GM12878 (cell line): ENCODE results near the gene CCDC8.

Experiments used
- CBX5 ChIP-seq: sonication (generic); IDR thresholded peaks from 2 replicates; pipeline ENCODE4 v1.6.1; 2016; ENCODE audit warnings: low read depth, moderate library complexity, mild to moderate bottlenecking, inconsistent platforms
- CTCF ChIP-seq, 3 experiments: IDR thresholded peaks in 2 of 3; conservative IDR thresholded peaks in 1 of 3; 2 replicates each; pipeline ENCODE4 v1.5.1; 2011; ENCODE audit warnings: low read depth in 3 of 3, low read length in 3 of 3, mild to moderate bottlenecking in 3 of 3, control low read depth in 2 of 3, moderate library complexity in 2 of 3, inconsistent platforms in 1 of 3, mixed read lengths in 1 of 3; ENCODE audit not compliant: control insufficient read depth in 2 of 3, insufficient read depth in 1 of 3; ENCODE audit errors: extremely low read depth in 1 of 3
- ZSCAN29 ChIP-seq: fragments of 450-650 bp; IDR thresholded peaks from 2 replicates; pipeline ENCODE4 v1.6.1; 2017; ENCODE audit warnings: mild to moderate bottlenecking, moderate library complexity
- TF ChIP-seq, protein P1 (sequence below): fragments of 450-650 bp; IDR thresholded peaks from 2 replicates; pipeline ENCODE4 v1.6.1; 2018; ENCODE audit warnings: borderline replicate concordance, mild to moderate bottlenecking; ENCODE audit not compliant: partially characterized antibody
- TF ChIP-seq, protein P2 (sequence below): IDR thresholded peaks from 2 replicates; pipeline ENCODE4 v1.6.1; 2011; ENCODE audit warnings: mild to moderate bottlenecking, low read depth, low read length, moderate library complexity; ENCODE audit not compliant: insufficient replicate concordance

DNA sequence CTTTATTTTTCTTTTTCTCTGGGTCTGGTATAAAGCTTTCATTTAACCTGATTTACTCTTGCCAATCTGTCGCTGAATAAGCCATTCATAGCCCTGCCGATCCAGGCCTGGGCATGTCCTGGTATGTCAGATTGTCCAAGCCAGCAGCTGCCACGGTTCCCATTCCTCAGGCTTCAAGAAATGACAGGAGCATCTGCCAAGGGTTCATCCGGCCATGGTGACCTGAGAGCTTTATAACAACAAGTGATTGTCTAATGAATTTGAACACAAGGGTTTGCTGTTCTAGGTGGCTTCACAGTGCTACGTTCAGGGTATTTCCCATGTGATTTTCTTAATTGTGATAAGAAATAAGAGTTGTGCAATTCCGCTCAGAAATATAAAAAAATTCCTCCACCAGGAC is 38.0 kb upstream of the CCDC8 start:
- TF ChIP-seq ZSCAN29 (no peak), CBX5 (no peak), CTCF (IDR thresholded peaks at IDR 0.05 in 2 of 3, conservative IDR thresholded peaks at IDR 0.05 in 1 of 3; ENCODE audit: control insufficient read depth in 2 of 3, extremely low read depth in 1 of 3, insufficient read depth in 1 of 3, low read depth in 3 of 3, low read length in 3 of 3) (no peak)
- TF ChIP-seq, protein P1, sequence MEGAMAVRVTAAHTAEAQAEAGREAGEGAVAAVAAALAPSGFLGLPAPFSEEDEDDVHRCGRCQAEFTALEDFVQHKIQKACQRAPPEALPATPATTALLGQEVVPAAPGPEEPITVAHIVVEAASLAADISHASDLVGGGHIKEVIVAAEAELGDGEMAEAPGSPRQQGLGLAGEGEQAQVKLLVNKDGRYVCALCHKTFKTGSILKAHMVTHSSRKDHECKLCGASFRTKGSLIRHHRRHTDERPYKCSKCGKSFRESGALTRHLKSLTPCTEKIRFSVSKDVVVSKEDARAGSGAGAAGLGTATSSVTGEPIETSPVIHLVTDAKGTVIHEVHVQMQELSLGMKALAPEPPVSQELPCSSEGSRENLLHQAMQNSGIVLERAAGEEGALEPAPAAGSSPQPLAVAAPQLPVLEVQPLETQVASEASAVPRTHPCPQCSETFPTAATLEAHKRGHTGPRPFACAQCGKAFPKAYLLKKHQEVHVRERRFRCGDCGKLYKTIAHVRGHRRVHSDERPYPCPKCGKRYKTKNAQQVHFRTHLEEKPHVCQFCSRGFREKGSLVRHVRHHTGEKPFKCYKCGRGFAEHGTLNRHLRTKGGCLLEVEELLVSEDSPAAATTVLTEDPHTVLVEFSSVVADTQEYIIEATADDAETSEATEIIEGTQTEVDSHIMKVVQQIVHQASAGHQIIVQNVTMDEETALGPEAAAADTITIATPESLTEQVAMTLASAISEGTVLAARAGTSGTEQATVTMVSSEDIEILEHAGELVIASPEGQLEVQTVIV = no peak
- TF ChIP-seq, protein P2, sequence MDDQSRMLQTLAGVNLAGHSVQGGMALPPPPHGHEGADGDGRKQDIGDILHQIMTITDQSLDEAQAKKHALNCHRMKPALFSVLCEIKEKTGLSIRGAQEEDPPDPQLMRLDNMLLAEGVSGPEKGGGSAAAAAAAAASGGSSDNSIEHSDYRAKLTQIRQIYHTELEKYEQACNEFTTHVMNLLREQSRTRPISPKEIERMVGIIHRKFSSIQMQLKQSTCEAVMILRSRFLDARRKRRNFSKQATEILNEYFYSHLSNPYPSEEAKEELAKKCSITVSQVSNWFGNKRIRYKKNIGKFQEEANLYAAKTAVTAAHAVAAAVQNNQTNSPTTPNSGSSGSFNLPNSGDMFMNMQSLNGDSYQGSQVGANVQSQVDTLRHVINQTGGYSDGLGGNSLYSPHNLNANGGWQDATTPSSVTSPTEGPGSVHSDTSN = no peak
